Astrocyte (in vitro differentiated cells and primary cell): ENCODE results near the gene KIF3C.

ENCODE experiments used
- EZH2 ChIP-seq: IDR thresholded peaks from 2 replicates; pipeline ENCODE4 v1.6.1; 2012; ENCODE audit warnings: mild to moderate bottlenecking, low read length, inconsistent platforms; ENCODE audit not compliant: insufficient read depth
- TF ChIP-seq, protein P1 (sequence below): IDR thresholded peaks from 2 replicates; pipeline ENCODE4 v1.5.1; 2011; ENCODE audit warnings: low read depth, mild to moderate bottlenecking, inconsistent platforms, low read length, moderate library complexity; ENCODE audit not compliant: insufficient read depth

DNA sequence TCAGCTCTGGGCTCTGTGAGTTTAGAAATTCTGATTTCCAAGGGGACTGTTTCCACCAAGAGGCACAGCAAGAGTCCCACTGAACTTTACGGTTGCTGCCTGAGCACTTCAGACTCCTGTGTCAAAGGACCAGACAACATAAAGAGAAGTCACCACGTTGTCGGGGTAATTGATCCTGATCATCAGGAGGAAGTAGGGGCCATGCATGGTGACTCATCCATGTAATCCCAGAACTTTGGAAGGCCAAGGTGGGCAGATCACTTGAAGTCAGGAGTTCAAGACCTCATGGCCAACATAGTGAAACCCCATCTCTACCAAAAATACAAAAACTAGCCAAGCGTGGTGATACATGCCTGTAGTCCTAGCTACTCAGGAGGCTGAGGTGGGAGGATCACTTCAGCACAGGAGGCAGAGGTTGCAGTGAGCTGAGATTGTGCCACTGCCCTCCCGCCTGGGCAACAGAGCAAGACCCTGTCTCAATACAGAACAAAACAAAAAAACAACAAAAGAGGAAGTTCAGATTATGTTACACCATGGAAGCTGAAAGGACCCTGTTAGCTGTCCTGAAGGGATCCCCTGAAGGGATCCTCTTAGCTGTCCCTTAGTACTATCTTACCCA lies 94.6 kb downstream of the KIF3C start:
- TF ChIP-seq, protein P1, sequence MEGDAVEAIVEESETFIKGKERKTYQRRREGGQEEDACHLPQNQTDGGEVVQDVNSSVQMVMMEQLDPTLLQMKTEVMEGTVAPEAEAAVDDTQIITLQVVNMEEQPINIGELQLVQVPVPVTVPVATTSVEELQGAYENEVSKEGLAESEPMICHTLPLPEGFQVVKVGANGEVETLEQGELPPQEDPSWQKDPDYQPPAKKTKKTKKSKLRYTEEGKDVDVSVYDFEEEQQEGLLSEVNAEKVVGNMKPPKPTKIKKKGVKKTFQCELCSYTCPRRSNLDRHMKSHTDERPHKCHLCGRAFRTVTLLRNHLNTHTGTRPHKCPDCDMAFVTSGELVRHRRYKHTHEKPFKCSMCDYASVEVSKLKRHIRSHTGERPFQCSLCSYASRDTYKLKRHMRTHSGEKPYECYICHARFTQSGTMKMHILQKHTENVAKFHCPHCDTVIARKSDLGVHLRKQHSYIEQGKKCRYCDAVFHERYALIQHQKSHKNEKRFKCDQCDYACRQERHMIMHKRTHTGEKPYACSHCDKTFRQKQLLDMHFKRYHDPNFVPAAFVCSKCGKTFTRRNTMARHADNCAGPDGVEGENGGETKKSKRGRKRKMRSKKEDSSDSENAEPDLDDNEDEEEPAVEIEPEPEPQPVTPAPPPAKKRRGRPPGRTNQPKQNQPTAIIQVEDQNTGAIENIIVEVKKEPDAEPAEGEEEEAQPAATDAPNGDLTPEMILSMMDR, result no peak
- no peak for TF ChIP-seq EZH2
